GM12891 (cell line): ENCODE measurements around the gene AHI1.

Experiments
- DNase-seq: peaks from one replicate; pipeline ENCODE4 v3.0.0; 2011; ENCODE audit warnings: low spot score; ENCODE audit not compliant: insufficient read length
- FAIRE-seq: peaks from 2 replicates; lab custom pipeline; 2011; peaks lifted over from hg19 to GRCh38; lab: Jason Lieb, UNC
- PAX5 ChIP-seq: IDR thresholded peaks from 2 replicates; pipeline ENCODE4 v1.6.1; 2011; ENCODE audit warnings: low read length, moderate library complexity, mild to moderate bottlenecking; ENCODE audit not compliant: insufficient read depth, severe bottlenecking
- POLR2A ChIP-seq: IDR thresholded peaks from 2 replicates; pipeline ENCODE4 v1.6.1; 2011; ENCODE audit warnings: low read depth, low read length, control low read depth
- POLR2AphosphoS5 ChIP-seq: IDR thresholded peaks from 2 replicates; pipeline ENCODE4 v1.6.1; 2011; ENCODE audit warnings: low read depth, low read length, control low read depth
- POU2F2 ChIP-seq: IDR thresholded peaks from 2 replicates; pipeline ENCODE4 v1.6.1; 2011; ENCODE audit warnings: low read depth, mild to moderate bottlenecking, control low read depth, low read length, moderate library complexity
- SPI1 ChIP-seq: IDR thresholded peaks from 2 replicates; pipeline ENCODE4 v1.6.1; 2011; ENCODE audit warnings: low read depth, low read length, control low read depth
- TAF1 ChIP-seq: IDR thresholded peaks from 2 replicates; pipeline ENCODE4 v1.6.1; 2011; ENCODE audit warnings: low read depth, low read length, control low read depth

AHI1 gene

DNA sequence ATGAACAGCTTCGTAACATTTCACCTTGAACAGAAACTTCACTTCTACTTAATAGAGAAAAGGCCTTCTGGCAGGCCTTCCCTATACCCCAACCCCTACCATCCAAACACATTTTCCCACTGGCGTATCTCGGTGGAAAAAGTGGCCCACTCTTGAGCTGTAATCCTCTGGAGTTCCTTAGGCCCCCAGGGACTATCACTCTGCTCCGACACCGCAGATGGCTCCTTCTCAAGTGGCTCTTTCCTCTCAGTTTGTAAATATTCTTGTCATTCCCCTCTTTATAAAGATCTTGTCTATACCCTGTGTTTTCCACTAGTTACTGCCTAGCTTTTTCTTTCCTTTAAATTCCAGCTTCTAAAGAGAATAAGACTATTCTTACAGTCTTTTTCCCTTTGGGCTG lies 207.7 kb downstream of the AHI1 start:
- FAIRE-seq: no peak
- TF ChIP-seq TAF1 (no peak), POU2F2 (no peak), POLR2A (no peak), PAX5 (no peak), POLR2AphosphoS5 (no peak), SPI1 (no peak)
- no peak for DNase-seq

- no peak for FAIRE-seq
- no peak for DNase-seq
- TF ChIP-seq POU2F2 (no peak), PAX5 (no peak), SPI1 (no peak), TAF1 (no peak), POLR2A (no peak), POLR2AphosphoS5 (no peak)
Measured at GRCh38 chr6:135286962-135287538, 210.5 kb downstream of the AHI1 start.

DNA sequence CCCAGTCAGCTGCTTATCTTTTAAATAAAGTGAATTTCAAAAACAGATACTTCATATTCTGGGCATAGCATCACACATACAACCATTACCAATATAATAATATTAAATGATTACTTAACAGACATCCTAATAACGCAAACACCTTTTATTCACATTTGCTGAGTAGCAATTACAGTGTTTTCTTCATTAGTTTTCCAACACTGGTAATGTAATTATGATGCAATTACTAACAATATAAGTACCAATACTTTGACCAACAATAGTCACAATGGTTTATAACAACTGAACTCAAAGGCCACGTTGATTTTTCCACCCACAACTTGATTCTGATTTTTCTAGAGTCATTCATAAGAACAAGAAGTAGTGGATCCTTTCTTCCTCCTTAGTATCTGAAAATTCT lies 212.4 kb downstream of the AHI1 start:
- FAIRE-seq: no peak
- DNase-seq: no peak
- no peak for TF ChIP-seq TAF1
- no peak for TF ChIP-seq PAX5
- TF ChIP-seq POLR2AphosphoS5: no peak
- TF ChIP-seq SPI1: no peak
- no peak for TF ChIP-seq POU2F2
- no peak for TF ChIP-seq POLR2A

DNA sequence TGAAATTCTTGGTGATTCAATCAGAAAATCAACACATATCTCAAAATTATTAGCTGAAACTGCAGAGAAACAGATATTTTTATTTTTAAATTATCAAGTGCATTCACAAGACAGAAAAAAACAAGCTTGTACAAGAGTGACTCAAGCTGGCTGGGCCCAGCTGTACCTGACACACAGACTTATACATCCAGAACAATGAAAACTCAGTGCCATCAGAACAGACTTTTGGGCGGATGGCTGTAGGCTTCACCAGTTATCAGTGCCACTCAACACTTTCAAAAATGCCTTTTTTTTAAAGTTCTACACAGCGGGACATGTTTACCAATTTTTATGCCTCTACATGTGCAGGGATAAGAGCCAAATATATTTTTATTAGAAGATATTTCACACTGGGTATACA lies 213.6 kb downstream of the AHI1 start:
- TF ChIP-seq SPI1 (no peak), POLR2A (no peak), POLR2AphosphoS5 (no peak), POU2F2 (no peak), PAX5 (no peak), TAF1 (no peak)
- FAIRE-seq: no peak

DNA sequence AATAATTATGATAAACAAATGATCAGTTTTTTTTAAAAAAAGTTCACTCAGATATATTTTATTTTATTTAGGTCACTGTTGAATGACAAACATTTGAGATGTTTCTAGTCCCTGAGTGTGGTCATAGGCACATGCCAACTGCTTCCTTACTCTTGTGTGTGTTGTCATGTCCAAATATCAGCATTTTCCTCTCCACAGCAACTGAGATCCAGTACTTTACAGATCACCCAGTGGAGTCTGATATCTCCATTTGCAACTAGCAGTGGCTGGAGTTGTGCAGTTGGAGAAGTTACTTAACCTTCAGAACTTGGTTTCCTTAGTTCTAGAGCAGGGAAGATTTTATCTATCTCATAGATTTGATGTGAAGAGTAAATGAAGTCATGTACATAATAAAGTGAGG lies 215.1 kb downstream of the AHI1 start:
- no peak for DNase-seq
- FAIRE-seq: no peak
- TF ChIP-seq POU2F2 (no peak), TAF1 (no peak), PAX5 (no peak), SPI1 (no peak), POLR2A (no peak), POLR2AphosphoS5 (no peak)

More for the DNA sequence above, 213.6 kb downstream of the AHI1 start:
- no peak for DNase-seq

DNA sequence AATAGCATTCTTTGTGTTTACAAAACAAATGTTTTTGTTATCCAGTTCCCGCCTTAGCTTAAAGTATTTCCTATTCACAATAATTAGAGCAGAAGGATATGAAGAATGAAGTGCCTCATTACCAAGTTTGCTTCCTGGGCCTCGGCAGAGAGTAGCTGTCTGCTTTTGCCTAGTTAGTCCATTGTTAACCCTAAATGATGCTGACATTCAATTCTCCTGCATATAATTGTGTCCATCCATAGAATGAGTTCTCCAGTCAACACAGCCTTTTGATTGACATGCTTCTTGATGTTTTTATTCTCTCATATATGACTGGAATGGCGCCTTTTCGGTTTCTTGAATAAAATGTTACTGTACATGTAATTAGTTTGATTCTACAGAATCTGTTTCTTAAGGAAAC lies 215.6 kb downstream of the AHI1 start:
- FAIRE-seq (no peak), DNase-seq (no peak)
- TF ChIP-seq POLR2A (no peak), TAF1 (no peak), POLR2AphosphoS5 (no peak), POU2F2 (no peak), PAX5 (no peak), SPI1 (no peak)

- DNase-seq (no peak), FAIRE-seq (no peak)
- TF ChIP-seq POLR2A: no peak
- no peak for TF ChIP-seq POU2F2
- no peak for TF ChIP-seq TAF1
- no peak for TF ChIP-seq PAX5
- no peak for TF ChIP-seq POLR2AphosphoS5
- TF ChIP-seq SPI1: no peak
Measured at GRCh38 chr6:135281227-135281626, 216.3 kb downstream of the AHI1 start.

DNA sequence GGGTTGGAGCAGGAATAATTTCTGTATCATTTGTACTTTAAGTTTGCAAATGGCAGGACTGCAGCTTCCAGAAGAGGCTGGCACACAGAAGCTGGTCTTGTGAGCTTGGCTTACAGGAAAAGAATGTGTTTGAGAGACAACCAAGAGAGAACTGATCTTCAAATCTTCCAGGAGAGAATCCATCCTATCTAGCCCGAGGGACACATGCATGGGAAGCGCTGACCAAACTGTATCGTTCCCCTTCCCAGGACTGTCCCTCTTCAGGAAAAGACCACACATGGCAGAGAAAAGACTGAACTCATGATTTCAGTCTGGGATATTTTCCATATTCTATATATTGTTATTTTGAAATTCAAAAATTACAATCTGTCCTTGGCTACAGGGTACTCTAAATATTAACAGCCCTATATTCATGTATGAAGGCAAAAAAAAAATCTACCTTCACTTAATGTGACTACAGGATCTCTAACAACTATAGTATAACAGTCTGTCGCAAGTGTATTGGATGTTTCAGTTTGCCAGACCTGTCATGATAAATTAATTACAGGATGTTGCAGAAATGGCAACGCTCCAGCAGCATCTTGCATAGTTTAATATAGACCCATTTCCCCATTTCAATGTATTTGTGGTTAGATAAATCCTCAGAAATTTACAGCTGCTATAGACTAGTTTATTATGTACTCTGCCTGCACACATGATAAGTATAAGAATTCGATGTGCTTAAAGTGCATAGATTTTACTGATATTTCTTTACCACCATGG lies 217.0 kb downstream of the AHI1 start:
- no peak for TF ChIP-seq TAF1
- no peak for TF ChIP-seq PAX5
- TF ChIP-seq POLR2A: no peak
- peak; percentile 3; the same call in 1 of the 2 replicates for TF ChIP-seq SPI1
- DNase-seq: no peak
- FAIRE-seq: no peak

DNA sequence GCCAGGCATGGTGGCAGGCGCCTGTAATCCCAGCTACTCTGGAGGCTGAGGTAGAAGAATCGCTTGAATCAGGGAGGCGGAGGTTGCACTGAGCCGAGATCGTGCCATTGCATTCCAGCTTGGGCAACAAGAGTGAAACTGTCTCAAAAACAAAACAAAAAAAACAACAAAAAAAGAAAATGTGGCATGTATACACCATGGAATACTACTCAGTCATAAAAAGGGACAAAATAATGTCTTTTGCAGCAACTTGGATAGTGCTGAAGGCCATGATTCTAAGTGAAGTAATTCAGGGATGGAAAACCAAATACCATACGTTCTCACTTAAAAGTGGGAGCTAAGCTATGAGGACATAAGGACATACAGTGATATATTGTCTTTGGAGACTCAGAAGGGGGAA lies 220.1 kb downstream of the AHI1 start:
- FAIRE-seq (no peak), DNase-seq (no peak)
- TF ChIP-seq TAF1: no peak

DNA sequence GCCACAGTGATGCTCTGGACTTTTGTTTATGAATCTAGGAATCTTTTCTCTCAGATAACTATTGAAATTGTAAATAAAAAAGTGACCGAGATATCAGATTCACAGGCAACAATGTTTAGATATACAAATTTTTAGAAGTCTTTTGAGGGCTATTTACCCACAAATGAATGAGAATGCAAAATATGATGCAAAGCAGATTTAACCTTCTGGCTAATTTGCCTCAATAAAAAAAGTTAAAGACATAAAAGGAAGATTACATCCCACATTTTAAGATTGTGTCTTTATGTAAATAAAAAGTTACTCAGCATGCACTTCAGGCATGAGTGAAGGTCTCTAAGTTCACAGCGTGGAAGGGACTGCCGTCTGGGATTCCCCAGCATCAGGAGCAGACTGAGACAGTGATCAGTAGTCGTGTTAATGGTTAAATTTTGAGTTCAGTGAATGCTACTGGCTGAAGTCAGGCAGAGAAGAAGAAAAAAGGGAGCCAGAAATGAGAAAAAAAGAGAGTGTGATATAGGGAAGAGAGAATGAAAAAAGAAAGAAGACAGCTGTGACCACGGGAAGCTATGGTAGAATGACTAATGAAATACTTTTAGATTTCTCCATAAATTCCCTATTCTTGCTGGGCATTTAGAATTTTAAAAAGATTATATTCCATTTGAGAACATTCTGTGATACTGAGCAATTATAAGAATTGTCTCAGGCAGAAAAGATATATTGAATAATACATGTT lies 222.8 kb downstream of the AHI1 start:
- FAIRE-seq (no peak), DNase-seq (no peak)
- TF ChIP-seq TAF1: no peak
- TF ChIP-seq POU2F2: no peak
- TF ChIP-seq PAX5: no peak
- no peak for TF ChIP-seq POLR2AphosphoS5
- TF ChIP-seq POLR2A: no peak
- no peak for TF ChIP-seq SPI1
